Measurements from ENCODE around the gene MAK. TPM values are rescaled to one million over a fixed set of nuclear protein-coding genes. Genes with fewer than 3 reads are reported as not detected.

Gene MAK
- total and polyA plus RNA-seq, 2 donors (not counting 1 experiment from before 2014, with no cell fraction given): 0.04 TPM; not detected in 1

DNA sequence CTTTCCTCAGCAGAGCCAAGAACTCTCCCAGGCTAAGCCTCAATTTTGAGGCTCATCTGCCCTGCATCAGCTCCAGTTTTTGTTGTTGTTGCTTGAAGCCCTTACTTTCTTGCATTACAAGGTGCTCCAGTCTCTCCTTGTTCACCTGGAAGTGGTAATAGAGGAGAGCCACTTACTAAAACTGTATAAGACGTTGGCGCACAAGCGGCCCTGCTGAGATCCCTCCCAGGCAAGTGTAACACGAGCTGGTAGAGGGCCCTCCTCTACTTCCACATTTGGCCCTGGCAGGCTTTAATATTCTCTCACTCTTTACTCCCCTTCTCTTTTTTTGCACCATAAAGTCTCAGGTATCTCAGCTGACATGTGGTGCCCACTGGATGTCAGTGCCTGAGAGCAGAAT lies 24.0 kb upstream of the MAK start:
- no peak overlapping the region for H3K4me3 Mint-ChIP-seq
- WGBS (ENCODE audit: insufficient coverage): 97% methylated on average over 4 of the region's 4 CpGs
- DNase-seq (no peak), ATAC-seq (ENCODE audit: low read depth) (no peak)
- no peak overlapping the region for H3K4me3 ChIP-seq (ENCODE audit: control extremely low read depth in 1 of 5, extremely low read depth in 1 of 5, insufficient read depth in 1 of 5, low read depth in 2 of 5, low read length in 4 of 5)
- no peak overlapping the region for H3K27ac ChIP-seq (ENCODE audit: low read length in 2 of 2)
- no peak overlapping the region for H2AFZ ChIP-seq (ENCODE audit: insufficient read depth, low read depth, low read length, poor library complexity, severe bottlenecking)
- H3K79me2 ChIP-seq (ENCODE audit: control insufficient read depth, insufficient read depth, low read length): no peaks in the 10 kb centered on the region
- no peaks in the 10 kb centered on the region for H3K4me1 ChIP-seq (ENCODE audit: control insufficient read depth in 2 of 2, insufficient read depth in 2 of 2, low read length in 2 of 2)
- H3K27me3 ChIP-seq (replicated peaks in 1 of 4; ENCODE audit: control extremely low read depth in 1 of 4, control insufficient read depth in 3 of 4, insufficient read depth in 4 of 4, low read length in 3 of 4): no peaks in the 10 kb centered on the region
- H4K20me1 ChIP-seq (ENCODE audit: control insufficient read depth, insufficient read depth, low read length, poor library complexity, severe bottlenecking): no peaks in the 10 kb centered on the region
- H3K9me3 ChIP-seq (ENCODE audit: control extremely low read depth in 1 of 3, control insufficient read depth in 2 of 3, insufficient read depth in 1 of 3, low read length in 2 of 3): no peaks in the 10 kb centered on the region
- no peaks in the 10 kb centered on the region for H3K9me3 Mint-ChIP-seq (ENCODE audit: insufficient read depth)
- CTCF ChIA-PET: no interaction called here
- POLR2A ChIA-PET: no interaction called here
- H3K27ac Mint-ChIP-seq: no peak overlapping the region
- intact Hi-C loops (cut with micrococcal nuclease): no loop called here
- H3K4me2 ChIP-seq (replicated peaks; ENCODE audit: low read depth, low read length, poor library complexity, severe bottlenecking): no peak overlapping the region
- H3K9ac ChIP-seq (ENCODE audit: low read length): no peak overlapping the region
- no peaks in the 10 kb centered on the region for H3K36me3 ChIP-seq (replicated peaks in 1 of 2; ENCODE audit: control extremely low read depth in 1 of 2, control insufficient read depth in 1 of 2, extremely low read depth in 1 of 2, insufficient read depth in 2 of 2, low read length in 1 of 2)
- H3K27me3 Mint-ChIP-seq: peaks cover 3% of the 10 kb centered on the region
- no peaks in the 10 kb centered on the region for H3K4me1 Mint-ChIP-seq
- TF ChIP-seq, protein P1, sequence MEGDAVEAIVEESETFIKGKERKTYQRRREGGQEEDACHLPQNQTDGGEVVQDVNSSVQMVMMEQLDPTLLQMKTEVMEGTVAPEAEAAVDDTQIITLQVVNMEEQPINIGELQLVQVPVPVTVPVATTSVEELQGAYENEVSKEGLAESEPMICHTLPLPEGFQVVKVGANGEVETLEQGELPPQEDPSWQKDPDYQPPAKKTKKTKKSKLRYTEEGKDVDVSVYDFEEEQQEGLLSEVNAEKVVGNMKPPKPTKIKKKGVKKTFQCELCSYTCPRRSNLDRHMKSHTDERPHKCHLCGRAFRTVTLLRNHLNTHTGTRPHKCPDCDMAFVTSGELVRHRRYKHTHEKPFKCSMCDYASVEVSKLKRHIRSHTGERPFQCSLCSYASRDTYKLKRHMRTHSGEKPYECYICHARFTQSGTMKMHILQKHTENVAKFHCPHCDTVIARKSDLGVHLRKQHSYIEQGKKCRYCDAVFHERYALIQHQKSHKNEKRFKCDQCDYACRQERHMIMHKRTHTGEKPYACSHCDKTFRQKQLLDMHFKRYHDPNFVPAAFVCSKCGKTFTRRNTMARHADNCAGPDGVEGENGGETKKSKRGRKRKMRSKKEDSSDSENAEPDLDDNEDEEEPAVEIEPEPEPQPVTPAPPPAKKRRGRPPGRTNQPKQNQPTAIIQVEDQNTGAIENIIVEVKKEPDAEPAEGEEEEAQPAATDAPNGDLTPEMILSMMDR (IDR thresholded peaks at IDR 0.05): no peak
- TF ChIP-seq EZH2 (IDR thresholded peaks at IDR 0.05; ENCODE audit: borderline replicate concordance, insufficient read depth, low read depth, low read length, poor library complexity, severe bottlenecking): no peak

DNA sequence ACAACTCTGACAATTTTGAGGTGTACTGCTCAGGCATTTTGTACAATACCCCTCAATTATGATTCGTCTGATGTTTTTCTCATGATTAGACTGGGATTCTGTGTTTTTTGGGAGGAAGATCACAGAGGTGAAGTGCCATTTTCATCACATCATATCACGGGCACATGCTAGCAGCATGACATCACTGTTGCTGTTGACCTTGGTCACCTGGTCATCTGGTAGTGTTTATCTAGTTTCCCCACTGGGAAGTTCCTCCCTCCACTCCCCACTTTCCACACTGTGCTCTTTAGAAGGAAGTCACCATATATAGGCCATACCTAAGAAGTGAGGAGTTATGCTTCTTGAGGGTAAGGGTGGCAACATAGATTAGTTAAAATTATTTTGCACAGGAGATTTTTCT lies 22.7 kb upstream of the MAK start:
- no peaks in the 10 kb centered on the region for H3K9me3 Mint-ChIP-seq (ENCODE audit: insufficient read depth)
- CTCF ChIA-PET: no interaction called here

More for the DNA sequence above, 22.7 kb upstream of the MAK start:
- Histone ChIP-seq H3K27ac (ENCODE audit: low read length in 2 of 2) (no peak overlapping the region), H3K4me1 (ENCODE audit: control insufficient read depth in 2 of 2, insufficient read depth in 2 of 2, low read length in 2 of 2) (no peaks in the 10 kb centered on the region), H3K4me3 (ENCODE audit: control extremely low read depth in 1 of 5, extremely low read depth in 1 of 5, insufficient read depth in 1 of 5, low read depth in 2 of 5, low read length in 4 of 5) (no peak overlapping the region), H3K36me3 (replicated peaks in 1 of 2; ENCODE audit: control extremely low read depth in 1 of 2, control insufficient read depth in 1 of 2, extremely low read depth in 1 of 2, insufficient read depth in 2 of 2, low read length in 1 of 2) (no peaks in the 10 kb centered on the region), H3K4me2 (replicated peaks; ENCODE audit: low read depth, low read length, poor library complexity, severe bottlenecking) (no peak overlapping the region), H3K79me2 (ENCODE audit: control insufficient read depth, insufficient read depth, low read length) (no peaks in the 10 kb centered on the region), H3K27me3 (replicated peaks in 1 of 4; ENCODE audit: control extremely low read depth in 1 of 4, control insufficient read depth in 3 of 4, insufficient read depth in 4 of 4, low read length in 3 of 4) (no peaks in the 10 kb centered on the region), H4K20me1 (ENCODE audit: control insufficient read depth, insufficient read depth, low read length, poor library complexity, severe bottlenecking) (no peaks in the 10 kb centered on the region), H2AFZ (ENCODE audit: insufficient read depth, low read depth, low read length, poor library complexity, severe bottlenecking) (no peak overlapping the region), H3K9ac (ENCODE audit: low read length) (no peak overlapping the region), H3K9me3 (ENCODE audit: control extremely low read depth in 1 of 3, control insufficient read depth in 2 of 3, insufficient read depth in 1 of 3, low read length in 2 of 3) (peaks cover 0 to 3% (median 0%) of the 10 kb centered on the region in 3 donors)
- Mint-ChIP-seq H3K4me3 (no peak overlapping the region), H3K27ac (no peak overlapping the region), H3K4me1 (no peaks in the 10 kb centered on the region), H3K27me3 (peaks cover 12% of the 10 kb centered on the region)
- TF ChIP-seq EZH2 (IDR thresholded peaks at IDR 0.05; ENCODE audit: borderline replicate concordance, insufficient read depth, low read depth, low read length, poor library complexity, severe bottlenecking): no peak
- TF ChIP-seq, protein P1 (IDR thresholded peaks at IDR 0.05): no peak
- no CpG with 5 or more reads among the region's 2 CpGs for WGBS (ENCODE audit: insufficient coverage)
- no peak for DNase-seq
- intact Hi-C loops (cut with micrococcal nuclease): no loop called here
- POLR2A ChIA-PET: no interaction called here
- no peak for ATAC-seq (ENCODE audit: low read depth)
